ENCODE measurements around the gene DNTT.
"Not testable (repeated sequence)": the region's sequence is repeated elsewhere in the genome, so short reads cannot be mapped to it uniquely, and the experiment has no call there.

The DNTT gene

GRCh38 chr10:96297486-96297885, 6.7 kb upstream of the DNTT start:
- TF ChIP-seq, protein P1, sequence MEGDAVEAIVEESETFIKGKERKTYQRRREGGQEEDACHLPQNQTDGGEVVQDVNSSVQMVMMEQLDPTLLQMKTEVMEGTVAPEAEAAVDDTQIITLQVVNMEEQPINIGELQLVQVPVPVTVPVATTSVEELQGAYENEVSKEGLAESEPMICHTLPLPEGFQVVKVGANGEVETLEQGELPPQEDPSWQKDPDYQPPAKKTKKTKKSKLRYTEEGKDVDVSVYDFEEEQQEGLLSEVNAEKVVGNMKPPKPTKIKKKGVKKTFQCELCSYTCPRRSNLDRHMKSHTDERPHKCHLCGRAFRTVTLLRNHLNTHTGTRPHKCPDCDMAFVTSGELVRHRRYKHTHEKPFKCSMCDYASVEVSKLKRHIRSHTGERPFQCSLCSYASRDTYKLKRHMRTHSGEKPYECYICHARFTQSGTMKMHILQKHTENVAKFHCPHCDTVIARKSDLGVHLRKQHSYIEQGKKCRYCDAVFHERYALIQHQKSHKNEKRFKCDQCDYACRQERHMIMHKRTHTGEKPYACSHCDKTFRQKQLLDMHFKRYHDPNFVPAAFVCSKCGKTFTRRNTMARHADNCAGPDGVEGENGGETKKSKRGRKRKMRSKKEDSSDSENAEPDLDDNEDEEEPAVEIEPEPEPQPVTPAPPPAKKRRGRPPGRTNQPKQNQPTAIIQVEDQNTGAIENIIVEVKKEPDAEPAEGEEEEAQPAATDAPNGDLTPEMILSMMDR (IDR thresholded peaks at IDR 0.05; ENCODE audit: extremely low read depth, missing control alignments): no peak
- no peak for DNase-seq (ENCODE audit: low spot score)

DNA sequence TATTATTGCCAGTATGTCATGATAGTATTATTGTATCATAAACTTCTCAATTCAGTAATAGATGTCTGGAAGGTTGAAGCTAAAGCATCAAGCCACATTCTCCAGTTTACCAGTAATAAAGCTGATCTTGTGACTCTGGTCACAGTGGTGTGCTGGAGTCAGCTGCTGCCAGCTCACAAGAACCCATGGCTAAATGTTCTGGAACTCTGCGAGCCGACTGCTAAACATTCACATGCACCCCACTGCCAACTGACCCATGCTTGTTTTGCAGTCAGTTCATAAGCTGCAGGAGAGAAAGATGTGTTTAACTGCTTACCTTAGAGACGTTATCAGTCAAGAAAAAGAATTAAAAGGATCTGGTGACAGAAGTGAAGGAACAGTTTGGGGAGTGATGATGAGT, 5.9 kb upstream of the DNTT start:
- no peak for DNase-seq (ENCODE audit: low spot score)
- TF ChIP-seq, protein P1 (IDR thresholded peaks at IDR 0.05; ENCODE audit: extremely low read depth, missing control alignments): no peak

DNA sequence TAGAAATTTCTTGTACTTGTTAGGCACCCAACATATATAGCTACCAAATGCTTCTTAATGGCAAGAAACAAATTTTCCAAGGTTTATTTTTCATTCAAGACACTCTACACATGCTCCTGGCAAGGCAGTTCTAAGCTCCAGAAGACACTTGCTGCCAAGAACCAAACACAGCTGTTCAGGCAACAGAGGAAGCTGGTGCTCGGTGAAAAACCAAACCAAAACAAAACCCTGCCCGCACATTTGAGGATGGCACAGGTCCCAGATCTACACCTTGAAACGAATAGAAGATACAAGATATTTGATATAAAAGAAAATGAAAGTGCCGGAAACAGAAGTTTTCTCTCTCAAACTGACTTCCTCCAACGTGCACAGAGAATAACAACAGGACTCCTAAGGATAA, 4.9 kb upstream of the DNTT start:
- DNase-seq (ENCODE audit: low spot score): no peak
- TF ChIP-seq, protein P1 (IDR thresholded peaks at IDR 0.05; ENCODE audit: extremely low read depth, missing control alignments): no peak

- TF ChIP-seq, protein P1 (IDR thresholded peaks at IDR 0.05; ENCODE audit: extremely low read depth, missing control alignments): no peak
- DNase-seq (ENCODE audit: low spot score): no peak
Observed at GRCh38 chr10:96301616-96302015, 2.6 kb upstream of the DNTT start.

GRCh38 chr10:96305019-96305418, 785 bp downstream of the DNTT start:
- no peak for DNase-seq (ENCODE audit: low spot score)
- TF ChIP-seq, protein P1 (IDR thresholded peaks at IDR 0.05; ENCODE audit: extremely low read depth, missing control alignments): no peak

- TF ChIP-seq, protein P1 (IDR thresholded peaks at IDR 0.05; ENCODE audit: extremely low read depth, missing control alignments): no peak
- no peak for DNase-seq (ENCODE audit: low spot score)
Observed at GRCh38 chr10:96306516-96306915, 2.3 kb downstream of the DNTT start.

DNA sequence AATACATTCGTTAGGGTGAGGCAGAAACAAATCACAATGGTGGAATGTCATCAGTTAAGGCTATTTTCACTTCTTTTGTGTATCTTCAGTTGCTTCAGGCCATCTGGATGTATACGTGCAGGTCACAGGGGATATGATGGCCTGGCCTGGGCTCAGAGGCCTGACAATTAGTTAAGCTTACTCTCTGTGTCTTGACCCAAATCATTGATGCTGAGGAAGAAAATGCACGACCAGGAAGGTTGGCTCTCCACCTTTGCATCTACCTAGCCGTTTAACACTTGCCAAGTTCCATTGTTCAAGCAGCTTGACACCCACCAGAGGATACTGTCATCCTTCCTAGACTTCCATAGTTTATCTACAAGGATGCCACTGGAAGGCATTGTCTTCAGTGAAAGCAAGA, 4.6 kb downstream of the DNTT start:
- DNase-seq (ENCODE audit: low spot score): not testable (repeated sequence)

- TF ChIP-seq, protein P1 (IDR thresholded peaks at IDR 0.05; ENCODE audit: extremely low read depth, missing control alignments): no peak
Observed at GRCh38 chr10:96309628-96310320, 5.5 kb downstream of the DNTT start.

More at GRCh38 chr10:96309628-96310320, 5.5 kb downstream of the DNTT start:
- no peak for DNase-seq (ENCODE audit: low spot score)
